HEK293 (cell line): ENCODE data around the gene GREM2.

Experiments
- AEBP2 ChIP-seq: fragments of 450-650 bp; formaldehyde crosslinking; IDR thresholded peaks from 2 replicates; pipeline ENCODE4 v1.5.1; 2016; ENCODE audit warnings: missing biosample characterization, missing genetic modification characterization, borderline replicate concordance
- ATF2 ChIP-seq: fragments of 450-650 bp; formaldehyde crosslinking; IDR thresholded peaks from 2 replicates; pipeline ENCODE4 v1.5.1; 2016; ENCODE audit warnings: missing biosample characterization, missing genetic modification characterization, low read depth
- IKZF3 ChIP-seq: fragments of 450-650 bp; IDR thresholded peaks from 2 replicates; pipeline ENCODE4 v1.5.0; 2018; ENCODE audit warnings: missing biosample characterization, mild to moderate bottlenecking, missing genetic modification characterization, moderate library complexity
- OVOL3 ChIP-seq: fragments of 450-650 bp; formaldehyde crosslinking; IDR thresholded peaks from 2 replicates; pipeline ENCODE4 v1.5.1; 2016; ENCODE audit warnings: missing biosample characterization, missing genetic modification characterization
- PRDM6 ChIP-seq: fragments of 450-650 bp; formaldehyde crosslinking; IDR thresholded peaks from 2 replicates; pipeline ENCODE4 v1.5.1; 2017; ENCODE audit warnings: missing biosample characterization, missing genetic modification characterization
- SCRT2 ChIP-seq: fragments of 450-650 bp; formaldehyde crosslinking; IDR thresholded peaks from 2 replicates; pipeline ENCODE4 v1.5.1; 2016; ENCODE audit warnings: missing biosample characterization, missing genetic modification characterization
- SETDB1 ChIP-seq: IDR thresholded peaks from one replicate; pipeline ENCODE4 v1.6.1; 2017; ENCODE audit warnings: mild to moderate bottlenecking, low read length, moderate library complexity, mixed read lengths; ENCODE audit not compliant: insufficient read length
- SP2 ChIP-seq: fragments of 450-650 bp; formaldehyde crosslinking; IDR thresholded peaks from 2 replicates; pipeline ENCODE4 v1.5.1; 2016; ENCODE audit warnings: missing biosample characterization, missing genetic modification characterization
- TCF7L2 ChIP-seq: IDR thresholded peaks from 2 replicates; pipeline ENCODE4 v1.6.1; 2011; ENCODE audit warnings: low read depth, mild to moderate bottlenecking, inconsistent platforms, low read length, moderate library complexity, borderline replicate concordance
- ZBTB44 ChIP-seq: fragments of 450-650 bp; IDR thresholded peaks from 2 replicates; pipeline ENCODE4 v1.5.1; 2018; ENCODE audit warnings: missing biosample characterization, mild to moderate bottlenecking, missing genetic modification characterization
- ZBTB48 ChIP-seq: fragments of 450-650 bp; formaldehyde crosslinking; IDR thresholded peaks from 2 replicates; pipeline ENCODE4 v1.5.1; 2016; ENCODE audit warnings: missing biosample characterization, missing genetic modification characterization
- ZFP37 ChIP-seq: fragments of 450-650 bp; formaldehyde crosslinking; IDR thresholded peaks from 2 replicates; pipeline ENCODE4 v1.5.1; 2016; ENCODE audit warnings: missing biosample characterization, missing genetic modification characterization
- ZNF114 ChIP-seq: fragments of 450-650 bp; formaldehyde crosslinking; IDR thresholded peaks from 2 replicates; pipeline ENCODE4 v1.5.0; 2017; ENCODE audit warnings: missing biosample characterization, missing genetic modification characterization
- ZNF121 ChIP-seq: fragments of 450-650 bp; formaldehyde crosslinking; IDR thresholded peaks from 2 replicates; pipeline ENCODE4 v1.5.1; 2016; ENCODE audit warnings: missing biosample characterization, missing genetic modification characterization
- ZNF133 ChIP-seq: fragments of 450-650 bp; formaldehyde crosslinking; IDR thresholded peaks from 2 replicates; pipeline ENCODE4 v1.5.1; 2016; ENCODE audit warnings: missing biosample characterization, missing genetic modification characterization
- ZNF138 ChIP-seq: fragments of 450-650 bp; formaldehyde crosslinking; IDR thresholded peaks from 2 replicates; pipeline ENCODE4 v1.5.1; 2016; ENCODE audit warnings: missing biosample characterization, missing genetic modification characterization, borderline replicate concordance
- ZNF19 ChIP-seq: fragments of 450-650 bp; formaldehyde crosslinking; IDR thresholded peaks from 2 replicates; pipeline ENCODE4; 2016; ENCODE audit warnings: missing biosample characterization, missing genetic modification characterization, low read depth
- ZNF324 ChIP-seq: fragments of 450-650 bp; formaldehyde crosslinking; IDR thresholded peaks from 2 replicates; pipeline ENCODE4 v1.5.1; 2016; ENCODE audit warnings: missing biosample characterization, missing genetic modification characterization
- ZNF341 ChIP-seq: fragments of 450-650 bp; formaldehyde crosslinking; IDR thresholded peaks from 2 replicates; pipeline ENCODE4; 2016; ENCODE audit warnings: low read depth, missing biosample characterization, missing genetic modification characterization
- ZNF416 ChIP-seq: fragments of 450-650 bp; formaldehyde crosslinking; IDR thresholded peaks from 2 replicates; pipeline ENCODE4 v1.5.1; 2016; ENCODE audit warnings: missing biosample characterization, missing genetic modification characterization
- ZNF433 ChIP-seq: fragments of 450-650 bp; formaldehyde crosslinking; IDR thresholded peaks from 2 replicates; pipeline ENCODE4 v1.5.1; 2016; ENCODE audit warnings: missing biosample characterization, missing genetic modification characterization, low read depth
- ZNF449 ChIP-seq: fragments of 450-650 bp; formaldehyde crosslinking; IDR thresholded peaks from 2 replicates; pipeline ENCODE4 v1.5.1; 2017; ENCODE audit warnings: missing biosample characterization, mild to moderate bottlenecking, missing genetic modification characterization, moderate library complexity
- ZNF529 ChIP-seq: fragments of 450-650 bp; formaldehyde crosslinking; IDR thresholded peaks from 2 replicates; pipeline ENCODE4 v1.5.1; 2017; ENCODE audit warnings: missing genetic modification characterization, missing biosample characterization; ENCODE audit not compliant: insufficient replicate concordance
- ZNF555 ChIP-seq: fragments of 450-650 bp; formaldehyde crosslinking; conservative IDR thresholded peaks from 2 replicates; pipeline ENCODE4 v1.5.1; 2017; ENCODE audit warnings: missing biosample characterization, mild to moderate bottlenecking, missing genetic modification characterization, inconsistent platforms
- ZNF560 ChIP-seq: fragments of 450-650 bp; formaldehyde crosslinking; IDR thresholded peaks from 2 replicates; pipeline ENCODE4 v1.5.1; 2017; ENCODE audit warnings: missing biosample characterization, missing genetic modification characterization, borderline replicate concordance
- ZNF585B ChIP-seq: fragments of 450-650 bp; formaldehyde crosslinking; IDR thresholded peaks from 2 replicates; pipeline ENCODE4 v1.5.1; 2016; ENCODE audit warnings: missing biosample characterization, missing genetic modification characterization
- ZNF777 ChIP-seq: fragments of 450-650 bp; formaldehyde crosslinking; IDR thresholded peaks from 2 replicates; pipeline ENCODE4 v1.5.1; 2017; ENCODE audit warnings: missing biosample characterization, missing genetic modification characterization, borderline replicate concordance
- TF ChIP-seq, protein P1 (sequence below): fragments of 450-650 bp; formaldehyde crosslinking; IDR thresholded peaks from 2 replicates; pipeline ENCODE4 v1.5.1; 2017; ENCODE audit warnings: missing biosample characterization, missing genetic modification characterization
- TF ChIP-seq, protein P2 (sequence below): fragments of 450-650 bp; formaldehyde crosslinking; IDR thresholded peaks from 2 replicates; pipeline ENCODE4 v1.5.1; 2017; ENCODE audit warnings: missing biosample characterization, missing genetic modification characterization

The GREM2 gene

DNA sequence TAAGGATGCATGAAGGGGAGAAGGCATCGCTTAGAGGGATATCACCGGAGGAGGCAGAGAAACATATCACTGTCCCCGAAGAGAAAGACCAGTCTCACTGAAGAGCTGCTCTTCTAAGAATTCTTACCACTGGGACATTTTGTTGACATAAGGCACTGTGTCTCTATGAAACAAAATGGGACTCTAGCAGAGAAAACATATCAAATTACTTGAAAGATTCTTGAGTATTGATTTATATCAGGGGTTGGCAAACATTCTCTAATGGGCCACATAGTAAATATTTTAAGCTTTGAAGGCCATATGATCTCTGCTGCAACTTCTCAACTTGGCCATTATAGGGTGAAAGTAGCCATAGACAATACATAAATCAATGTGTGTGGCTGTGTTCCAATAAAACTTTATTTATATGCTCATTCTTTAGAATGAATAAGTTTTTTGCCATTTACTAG lies 41.0 kb upstream of the GREM2 start (continued):
- TF ChIP-seq PRDM6 (tag by site-specific recombination), result peak; percentile 64
- TF ChIP-seq SCRT2 (tag by site-specific recombination), result no peak
- TF ChIP-seq SETDB1, result no peak
- no peak for TF ChIP-seq ZNF138 (tag by site-specific recombination)
- no peak for TF ChIP-seq ZNF560
- TF ChIP-seq ZNF341, result peak; percentile 65
- 0 out of 2 replicates have a peak, but pooled peaks have one; percentile 52 for TF ChIP-seq OVOL3 (tag by site-specific recombination)
- peak; percentile 44 for TF ChIP-seq ZNF529
- no peak for TF ChIP-seq AEBP2 (tag by site-specific recombination)
- no peak for TF ChIP-seq ZNF449 (tag by site-specific recombination)
- peak; percentile 46; the same call in 1 of the 2 replicates for TF ChIP-seq ZBTB44 (tag by site-specific recombination)
- no peak for TF ChIP-seq ATF2 (tag by site-specific recombination)
- TF ChIP-seq ZNF114, result no peak
- TF ChIP-seq ZFP37, result no peak
- TF ChIP-seq, protein P1, sequence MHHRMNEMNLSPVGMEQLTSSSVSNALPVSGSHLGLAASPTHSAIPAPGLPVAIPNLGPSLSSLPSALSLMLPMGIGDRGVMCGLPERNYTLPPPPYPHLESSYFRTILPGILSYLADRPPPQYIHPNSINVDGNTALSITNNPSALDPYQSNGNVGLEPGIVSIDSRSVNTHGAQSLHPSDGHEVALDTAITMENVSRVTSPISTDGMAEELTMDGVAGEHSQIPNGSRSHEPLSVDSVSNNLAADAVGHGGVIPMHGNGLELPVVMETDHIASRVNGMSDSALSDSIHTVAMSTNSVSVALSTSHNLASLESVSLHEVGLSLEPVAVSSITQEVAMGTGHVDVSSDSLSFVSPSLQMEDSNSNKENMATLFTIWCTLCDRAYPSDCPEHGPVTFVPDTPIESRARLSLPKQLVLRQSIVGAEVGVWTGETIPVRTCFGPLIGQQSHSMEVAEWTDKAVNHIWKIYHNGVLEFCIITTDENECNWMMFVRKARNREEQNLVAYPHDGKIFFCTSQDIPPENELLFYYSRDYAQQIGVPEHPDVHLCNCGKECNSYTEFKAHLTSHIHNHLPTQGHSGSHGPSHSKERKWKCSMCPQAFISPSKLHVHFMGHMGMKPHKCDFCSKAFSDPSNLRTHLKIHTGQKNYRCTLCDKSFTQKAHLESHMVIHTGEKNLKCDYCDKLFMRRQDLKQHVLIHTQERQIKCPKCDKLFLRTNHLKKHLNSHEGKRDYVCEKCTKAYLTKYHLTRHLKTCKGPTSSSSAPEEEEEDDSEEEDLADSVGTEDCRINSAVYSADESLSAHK (tag by site-specific recombination), result no peak
- TF ChIP-seq ZNF555 (tag by site-specific recombination), result no peak
- peak; percentile 52; the same call in 1 of the 2 replicates for TF ChIP-seq TCF7L2
- 0 out of 2 replicates have a peak, but pooled peaks have one; percentile 35 for TF ChIP-seq IKZF3 (tag by site-specific recombination)
- no peak for TF ChIP-seq ZNF19 (tag by site-specific recombination)
- TF ChIP-seq ZNF777 (tag by site-specific recombination), result no peak
- TF ChIP-seq ZNF121 (tag by site-specific recombination), result no peak
- TF ChIP-seq SP2 (tag by site-specific recombination), result no peak
- TF ChIP-seq ZNF416 (tag by site-specific recombination), result no peak
- 0 out of 2 replicates have a peak, but pooled peaks have one; percentile 18 for TF ChIP-seq ZNF324
- TF ChIP-seq ZNF133 (tag by site-specific recombination), result no peak
- no peak for TF ChIP-seq ZNF585B (tag by site-specific recombination)
- TF ChIP-seq ZBTB48 (tag by site-specific recombination), result 0 out of 2 replicates have a peak, but pooled peaks have one; percentile 9
- TF ChIP-seq ZNF433 (tag by site-specific recombination), result no peak
- TF ChIP-seq, protein P2, sequence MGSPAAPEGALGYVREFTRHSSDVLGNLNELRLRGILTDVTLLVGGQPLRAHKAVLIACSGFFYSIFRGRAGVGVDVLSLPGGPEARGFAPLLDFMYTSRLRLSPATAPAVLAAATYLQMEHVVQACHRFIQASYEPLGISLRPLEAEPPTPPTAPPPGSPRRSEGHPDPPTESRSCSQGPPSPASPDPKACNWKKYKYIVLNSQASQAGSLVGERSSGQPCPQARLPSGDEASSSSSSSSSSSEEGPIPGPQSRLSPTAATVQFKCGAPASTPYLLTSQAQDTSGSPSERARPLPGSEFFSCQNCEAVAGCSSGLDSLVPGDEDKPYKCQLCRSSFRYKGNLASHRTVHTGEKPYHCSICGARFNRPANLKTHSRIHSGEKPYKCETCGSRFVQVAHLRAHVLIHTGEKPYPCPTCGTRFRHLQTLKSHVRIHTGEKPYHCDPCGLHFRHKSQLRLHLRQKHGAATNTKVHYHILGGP (tag by site-specific recombination), result peak; percentile 75; the same call in 1 of the 2 replicates
